GM12878 (cell line): Measurements from ENCODE around the gene CALD1.

Source experiments
- ATF3 ChIP-seq: IDR thresholded peaks from 2 replicates; pipeline ENCODE4 v1.6.1; 2011; ENCODE audit warnings: low read depth, mild to moderate bottlenecking, low read length, moderate library complexity, borderline replicate concordance; ENCODE audit errors: extremely low read depth
- CHD1 ChIP-seq: IDR thresholded peaks from 2 replicates; pipeline ENCODE4 v1.6.1; 2012; ENCODE audit warnings: low read depth, low read length, improper control_type of control experiment
- CHD4 ChIP-seq: fragments of 200-600 bp; sonication (generic); IDR thresholded peaks from 2 replicates; pipeline ENCODE4 v1.6.1; 2016; ENCODE audit warnings: mild to moderate bottlenecking
- CTCF ChIP-seq, 3 experiments: IDR thresholded peaks in 2 of 3; conservative IDR thresholded peaks in 1 of 3; 2 replicates each; pipeline ENCODE4 v1.5.1; 2011; ENCODE audit warnings: low read depth in 3 of 3, low read length in 3 of 3, mild to moderate bottlenecking in 3 of 3, control low read depth in 2 of 3, moderate library complexity in 2 of 3, inconsistent platforms in 1 of 3, mixed read lengths in 1 of 3; ENCODE audit not compliant: control insufficient read depth in 2 of 3, insufficient read depth in 1 of 3; ENCODE audit errors: extremely low read depth in 1 of 3
- EP300 ChIP-seq, 2 experiments: fragments of 150-350 bp in 1 of 2; IDR thresholded peaks; 2 replicates each; pipeline ENCODE4 v1.6.1; 2011 to 2012; ENCODE audit warnings: low read depth in 2 of 2, low read length in 2 of 2, borderline replicate concordance in 1 of 2, improper control_type of control experiment in 1 of 2, inconsistent platforms in 1 of 2; ENCODE audit not compliant: control insufficient read depth in 1 of 2
- ETV6 ChIP-seq, 2 experiments: fragments of 450-650 bp in 1 of 2; IDR thresholded peaks in 1 of 2; conservative IDR thresholded peaks in 1 of 2; 2 replicates each; pipeline ENCODE4 v1.6.1; 2014; ENCODE audit warnings: antibody characterized with exemption in 1 of 2, borderline replicate concordance in 1 of 2, low read depth in 1 of 2, mild to moderate bottlenecking in 1 of 2, moderate library complexity in 1 of 2
- FOS ChIP-seq: IDR thresholded peaks from 3 replicates; pipeline ENCODE4 v1.6.1; 2011; ENCODE audit warnings: borderline replicate concordance; ENCODE audit not compliant: insufficient read length; ENCODE audit errors: extremely low read depth
- GABPA ChIP-seq: IDR thresholded peaks from 2 replicates; pipeline ENCODE4 v1.6.1; 2014; ENCODE audit warnings: antibody characterized with exemption, low read depth, mild to moderate bottlenecking, inconsistent platforms
- MXI1 ChIP-seq: fragments of 150-350 bp; IDR thresholded peaks from 2 replicates; pipeline ENCODE4 v1.6.1; 2011; ENCODE audit warnings: low read depth, mild to moderate bottlenecking, inconsistent platforms, low read length, improper control_type of control experiment
- POLR2A ChIP-seq: IDR thresholded peaks from 2 replicates; pipeline ENCODE4 v1.6.1; 2011; ENCODE audit warnings: low read depth, mild to moderate bottlenecking, low read length
- SIN3A ChIP-seq: IDR thresholded peaks from 2 replicates; pipeline ENCODE4 v1.6.1; 2012; ENCODE audit warnings: low read depth, low read length, improper control_type of control experiment
- SMAD5 ChIP-seq: IDR thresholded peaks from 2 replicates; pipeline ENCODE4 v1.6.1; 2016; ENCODE audit warnings: antibody characterized with exemption, low read depth
- SRF ChIP-seq, 2 experiments: IDR thresholded peaks; 2 replicates each; pipeline ENCODE4 v1.6.1; 2011; ENCODE audit warnings: low read depth in 2 of 2, low read length in 2 of 2, mild to moderate bottlenecking in 1 of 2, moderate library complexity in 1 of 2
- TBL1XR1 ChIP-seq: IDR thresholded peaks from 2 replicates; pipeline ENCODE4 v1.6.1; 2012; ENCODE audit warnings: low read depth, low read length, improper control_type of control experiment

- TF ChIP-seq GABPA (no peak), CHD1 (no peak), SMAD5 (no peak), MXI1 (no peak), SIN3A (no peak), CTCF (IDR thresholded peaks at IDR 0.05 in 2 of 3, conservative IDR thresholded peaks at IDR 0.05 in 1 of 3; ENCODE audit: control insufficient read depth in 2 of 3, extremely low read depth in 1 of 3, insufficient read depth in 1 of 3, low read depth in 3 of 3, low read length in 3 of 3) (no peak), ATF3 (no peak), POLR2A (no peak), EP300 (IDR thresholded peaks at IDR 0.05; ENCODE audit: borderline replicate concordance in 1 of 2, control insufficient read depth in 1 of 2, low read depth in 2 of 2, low read length in 2 of 2) (no peak), SRF (IDR thresholded peaks at IDR 0.05; ENCODE audit: low read depth in 2 of 2, low read length in 2 of 2) (no peak), FOS (no peak), ETV6 (conservative IDR thresholded peaks at IDR 0.05 in 1 of 2, IDR thresholded peaks at IDR 0.05 in 1 of 2; ENCODE audit: borderline replicate concordance in 1 of 2, low read depth in 1 of 2) (no peak), CHD4 (no peak), TBL1XR1 (no peak)
Observed at GRCh38 chr7:134771111-134771510, 8.3 kb upstream of the CALD1 start.
